ENCODE results near the gene FEM1A. TPM values are rescaled to one million over a fixed set of nuclear protein-coding genes. Genes with fewer than 3 reads are reported as not detected.
"Not testable (repeated sequence)": the region's sequence is repeated elsewhere in the genome, so short reads cannot be mapped to it uniquely, and the experiment has no call there.

FEM1A gene
- total RNA-seq, 1 experiment from 2014 or later, result 13.4 TPM

DNA sequence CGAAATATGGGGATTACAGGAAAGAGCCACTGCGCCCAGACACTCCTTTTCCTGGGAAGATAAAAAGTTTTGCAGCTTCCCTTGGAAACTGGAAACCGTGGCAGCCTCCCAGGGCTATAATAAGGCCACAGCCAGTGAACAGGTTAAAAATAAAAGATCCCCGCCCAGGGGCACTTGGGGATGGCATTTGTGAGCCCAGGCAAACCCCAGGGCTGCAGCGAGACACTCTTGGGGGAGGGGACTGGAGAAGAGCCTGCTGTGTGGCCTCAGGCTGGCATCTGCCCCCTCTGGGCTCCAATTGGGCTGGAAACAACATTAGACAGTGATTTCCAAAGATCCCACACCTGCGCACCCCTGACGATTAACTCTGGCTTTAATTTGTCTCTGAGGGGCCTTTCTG is 11.2 kb downstream of the FEM1A start:
- ATAC-seq, result no peak
- no peaks in the 10 kb centered on the region for H3K9me3 ChIP-seq (ENCODE audit: control insufficient read depth, insufficient read depth, low read depth, low read length)
- BruUV-seq (replicated peaks), result no TSS peak
- in situ Hi-C loops (cut with HindIII; ENCODE audit: low pct_unique_long_range_greater_than_20kb, low sequenced_read_pairs) (no loop called here), intact Hi-C loops (cut with micrococcal nuclease; ENCODE audit: unreplicated experiment) (no loop called here)
- ChIA-PET POLR2A (no interaction called here), CTCF (no interaction called here)
- H3K4me1 ChIP-seq (ENCODE audit: control insufficient read depth, insufficient read depth, low read length), result no peaks in the 10 kb centered on the region
- no peaks in the 10 kb centered on the region for H3K27me3 ChIP-seq (ENCODE audit: control insufficient read depth, insufficient read depth, low read length)
- DNase-seq (ENCODE audit: low read depth, low spot score), result no peak
- H3K27ac ChIP-seq (ENCODE audit: low read length), result no peak overlapping the region
- no peaks in the 10 kb centered on the region for H3K36me3 ChIP-seq (ENCODE audit: control insufficient read depth, insufficient read depth, low read length)
- H3K4me3 ChIP-seq (ENCODE audit: low read depth in 2 of 2, low read length in 2 of 2), result no peak overlapping the region
- TF ChIP-seq SIN3A (IDR thresholded peaks at IDR 0.05; ENCODE audit: borderline replicate concordance, insufficient read depth, low read depth, low read length), result no peak
- no peak for TF ChIP-seq POLR2AphosphoS5 (IDR thresholded peaks at IDR 0.05; ENCODE audit: low read depth, low read length)
- TF ChIP-seq CTCF (IDR thresholded peaks at IDR 0.05), result no peak
- no peak for TF ChIP-seq TCF7L2 (IDR thresholded peaks at IDR 0.05; ENCODE audit: low read depth, low read length)
- TF ChIP-seq, protein P1, sequence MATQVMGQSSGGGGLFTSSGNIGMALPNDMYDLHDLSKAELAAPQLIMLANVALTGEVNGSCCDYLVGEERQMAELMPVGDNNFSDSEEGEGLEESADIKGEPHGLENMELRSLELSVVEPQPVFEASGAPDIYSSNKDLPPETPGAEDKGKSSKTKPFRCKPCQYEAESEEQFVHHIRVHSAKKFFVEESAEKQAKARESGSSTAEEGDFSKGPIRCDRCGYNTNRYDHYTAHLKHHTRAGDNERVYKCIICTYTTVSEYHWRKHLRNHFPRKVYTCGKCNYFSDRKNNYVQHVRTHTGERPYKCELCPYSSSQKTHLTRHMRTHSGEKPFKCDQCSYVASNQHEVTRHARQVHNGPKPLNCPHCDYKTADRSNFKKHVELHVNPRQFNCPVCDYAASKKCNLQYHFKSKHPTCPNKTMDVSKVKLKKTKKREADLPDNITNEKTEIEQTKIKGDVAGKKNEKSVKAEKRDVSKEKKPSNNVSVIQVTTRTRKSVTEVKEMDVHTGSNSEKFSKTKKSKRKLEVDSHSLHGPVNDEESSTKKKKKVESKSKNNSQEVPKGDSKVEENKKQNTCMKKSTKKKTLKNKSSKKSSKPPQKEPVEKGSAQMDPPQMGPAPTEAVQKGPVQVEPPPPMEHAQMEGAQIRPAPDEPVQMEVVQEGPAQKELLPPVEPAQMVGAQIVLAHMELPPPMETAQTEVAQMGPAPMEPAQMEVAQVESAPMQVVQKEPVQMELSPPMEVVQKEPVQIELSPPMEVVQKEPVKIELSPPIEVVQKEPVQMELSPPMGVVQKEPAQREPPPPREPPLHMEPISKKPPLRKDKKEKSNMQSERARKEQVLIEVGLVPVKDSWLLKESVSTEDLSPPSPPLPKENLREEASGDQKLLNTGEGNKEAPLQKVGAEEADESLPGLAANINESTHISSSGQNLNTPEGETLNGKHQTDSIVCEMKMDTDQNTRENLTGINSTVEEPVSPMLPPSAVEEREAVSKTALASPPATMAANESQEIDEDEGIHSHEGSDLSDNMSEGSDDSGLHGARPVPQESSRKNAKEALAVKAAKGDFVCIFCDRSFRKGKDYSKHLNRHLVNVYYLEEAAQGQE (IDR thresholded peaks at IDR 0.05; ENCODE audit: insufficient read depth in 1 of 2, low read depth in 2 of 2, low read length in 1 of 2), result no peak

- H3K27ac ChIP-seq (ENCODE audit: low read length), result no peak overlapping the region
- in situ Hi-C loops (cut with HindIII; ENCODE audit: low pct_unique_long_range_greater_than_20kb, low sequenced_read_pairs) (no loop called here), intact Hi-C loops (cut with micrococcal nuclease; ENCODE audit: unreplicated experiment) (no loop called here)
- no peaks in the 10 kb centered on the region for H3K9me3 ChIP-seq (ENCODE audit: control insufficient read depth, insufficient read depth, low read depth, low read length)
- no peaks in the 10 kb centered on the region for H3K36me3 ChIP-seq (ENCODE audit: control insufficient read depth, insufficient read depth, low read length)
- H3K27me3 ChIP-seq (ENCODE audit: control insufficient read depth, insufficient read depth, low read length), result no peaks in the 10 kb centered on the region
- peak; percentile 84 for ATAC-seq
- H3K4me3 ChIP-seq (ENCODE audit: low read depth in 2 of 2, low read length in 2 of 2), result no peak overlapping the region
- ChIA-PET CTCF (no interaction called here), POLR2A (no interaction called here)
- TF ChIP-seq CTCF (IDR thresholded peaks at IDR 0.05), result peak; percentile 93
- TF ChIP-seq, protein P1 (IDR thresholded peaks at IDR 0.05; ENCODE audit: insufficient read depth in 1 of 2, low read depth in 2 of 2, low read length in 1 of 2), result no peak
- TF ChIP-seq POLR2AphosphoS5 (IDR thresholded peaks at IDR 0.05; ENCODE audit: low read depth, low read length), result no peak
- no peak for TF ChIP-seq SIN3A (IDR thresholded peaks at IDR 0.05; ENCODE audit: borderline replicate concordance, insufficient read depth, low read depth, low read length)
- no peak for TF ChIP-seq TCF7L2 (IDR thresholded peaks at IDR 0.05; ENCODE audit: low read depth, low read length)
- DNase-seq (ENCODE audit: low read depth, low spot score), result peak; percentile 39
- BruUV-seq (replicated peaks), result no TSS peak
- no peaks in the 10 kb centered on the region for H3K4me1 ChIP-seq (ENCODE audit: control insufficient read depth, insufficient read depth, low read length)
These were observed 12.5 kb downstream of the FEM1A start for GRCh38 chr19:4803736-4804695.

GRCh38 chr19:4805140-4805539 is 13.6 kb downstream of the FEM1A start:
- intact Hi-C loops (cut with micrococcal nuclease; ENCODE audit: unreplicated experiment), result loop anchor here (5.0 kb wide), 2 partner anchors 73 to 107 kb away; no protein-coding TSS in a partner anchor
- H3K4me3 ChIP-seq (ENCODE audit: low read depth in 2 of 2, low read length in 2 of 2); in situ Hi-C loops (cut with HindIII; ENCODE audit: low pct_unique_long_range_greater_than_20kb, low sequenced_read_pairs); H3K36me3 ChIP-seq (ENCODE audit: control insufficient read depth, insufficient read depth, low read length); ATAC-seq; POLR2A ChIA-PET; H3K27ac ChIP-seq (ENCODE audit: low read length); DNase-seq (ENCODE audit: low read depth, low spot score); H3K4me1 ChIP-seq (ENCODE audit: control insufficient read depth, insufficient read depth, low read length); BruUV-seq (replicated peaks); H3K9me3 ChIP-seq (ENCODE audit: control insufficient read depth, insufficient read depth, low read depth, low read length); H3K27me3 ChIP-seq (ENCODE audit: control insufficient read depth, insufficient read depth, low read length): not testable (repeated sequence)
- CTCF ChIA-PET, result interaction anchor here (0.6 kb wide), 1 partner anchor 57 kb away, joined by 4 read pairs; no protein-coding TSS in a partner anchor
